HT1080 (cell line): ENCODE data around the gene KRTAP10-12. TPM values are rescaled to one million over a fixed set of nuclear protein-coding genes. Genes with fewer than 3 reads are reported as not detected.
A peak's percentile ranks its signal among the peaks of the same experiment; 100 is the strongest.

ENCODE experiments used
- DNase-seq: peaks from one replicate; pipeline ENCODE4 v3.0.0-alpha.2; 2015; ENCODE audit warnings: low read depth
- small RNA-seq: library from RNA; depleted of rRNA; stranded (forward); fragments of <200 nt; gene quantifications from one replicate; pipeline ENCODE3, GENCODE V24; 2014
- total RNA-seq: library from RNA; depleted of rRNA; stranded (reverse); fragments of >200 nt; shearing (Covaris generic); gene quantifications from 2 replicates; pipeline ENCODE4 v1.2.3, GENCODE V29; 2014; rRNA removed

KRTAP10-12 gene
- total RNA-seq, 1 experiment from 2014 or later, result not detected

GRCh38 chr21:44730951-44731579 lies 34.1 kb downstream of the KRTAP10-12 start:
- no peak for DNase-seq

DNA sequence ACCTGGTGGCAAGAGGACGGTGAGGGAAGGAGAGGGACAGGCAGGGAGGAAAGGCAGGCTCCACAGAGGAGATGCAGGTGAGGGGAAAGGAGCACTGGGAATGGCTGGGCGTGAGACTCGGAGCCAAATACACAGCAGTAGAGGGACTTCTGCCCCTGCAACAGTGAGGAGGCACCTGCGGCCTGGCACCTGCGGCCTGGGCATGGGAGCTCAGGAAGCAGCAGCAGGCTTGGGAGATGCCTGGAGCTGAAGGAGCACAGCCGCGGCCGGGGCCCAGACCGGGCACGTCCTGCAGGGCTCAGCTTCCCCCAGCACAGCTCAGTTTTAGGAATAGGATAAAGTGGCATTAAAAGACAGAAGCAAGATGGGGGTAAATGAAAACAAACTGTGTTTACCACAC lies 35.3 kb downstream of the KRTAP10-12 start:
- DNase-seq, result no peak

DNA sequence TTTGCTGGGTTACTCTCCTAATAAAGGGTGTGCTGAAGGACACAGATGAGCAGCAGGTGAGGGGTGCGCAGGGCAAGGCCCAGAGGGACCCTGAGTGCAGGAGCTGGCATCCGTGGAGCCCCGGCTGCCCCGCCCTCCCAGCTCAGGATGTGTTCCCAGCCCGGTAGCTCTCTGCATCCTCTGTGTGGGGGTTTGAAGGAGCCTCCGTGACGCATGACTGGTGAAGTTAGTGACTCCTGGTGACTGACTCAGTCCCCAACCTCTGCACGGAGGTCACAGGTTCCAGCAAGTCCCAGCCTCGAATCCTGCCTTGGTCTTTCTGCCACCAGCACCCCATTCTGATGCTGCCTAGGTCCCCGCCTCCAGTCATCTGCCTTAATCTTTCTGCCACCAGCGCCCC lies 36.0 kb downstream of the KRTAP10-12 start:
- DNase-seq, result peak; percentile 29

DNA sequence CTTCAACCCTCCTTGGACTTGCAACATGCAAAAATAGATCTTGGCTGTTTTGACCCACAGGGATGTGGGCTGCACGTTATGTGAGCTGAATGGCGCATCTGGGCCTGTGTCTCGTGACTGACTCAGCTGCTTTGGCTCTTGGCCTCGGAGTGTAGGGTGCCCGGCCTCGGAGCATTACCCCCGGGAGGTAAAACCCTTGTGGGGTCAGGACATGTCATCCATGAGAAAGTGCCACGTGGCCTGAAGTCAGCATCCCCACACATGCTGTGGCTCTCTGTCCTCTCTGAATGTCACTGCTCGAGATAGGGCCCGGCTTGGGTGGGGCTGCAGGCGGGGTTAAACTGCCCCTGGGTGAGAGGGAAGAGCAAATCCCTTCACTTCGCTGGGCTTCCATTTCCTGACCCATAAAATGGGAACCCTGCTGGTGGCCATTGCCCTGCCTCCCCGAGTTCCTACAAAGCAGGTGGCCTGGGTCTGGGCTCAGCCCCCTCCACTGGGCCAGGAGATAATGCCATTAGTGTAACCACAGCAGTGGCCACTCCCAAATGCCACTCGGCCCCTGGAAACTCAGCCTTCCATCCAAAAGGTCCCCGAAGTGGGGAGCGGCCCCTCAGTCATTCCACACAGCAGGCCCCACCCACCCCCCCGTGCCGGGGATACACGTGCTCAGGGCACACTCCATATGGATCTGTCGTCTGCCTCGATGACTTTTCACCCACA lies 37.2 kb downstream of the KRTAP10-12 start:
- no peak for DNase-seq

DNA sequence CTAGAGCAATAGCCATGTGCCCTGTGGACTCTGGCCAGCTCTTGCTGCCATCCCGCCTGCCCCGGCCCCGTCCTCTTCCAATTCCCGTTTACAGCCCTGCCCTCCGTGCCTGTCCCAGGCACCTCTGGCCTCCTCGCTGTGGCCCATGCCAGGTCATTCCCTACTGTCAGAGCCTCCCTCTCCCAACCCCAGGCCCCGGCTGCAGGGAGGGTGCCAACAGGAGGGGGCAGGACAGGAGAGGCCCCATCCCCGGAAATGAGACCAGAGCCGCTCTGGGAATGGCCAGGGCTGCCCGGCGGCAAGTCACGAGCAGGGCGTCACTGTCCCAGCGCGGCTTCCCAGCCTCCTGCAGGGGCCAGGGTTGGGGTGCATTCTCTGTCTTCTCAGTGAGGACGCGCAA lies 37.9 kb downstream of the KRTAP10-12 start:
- no peak for DNase-seq

DNA sequence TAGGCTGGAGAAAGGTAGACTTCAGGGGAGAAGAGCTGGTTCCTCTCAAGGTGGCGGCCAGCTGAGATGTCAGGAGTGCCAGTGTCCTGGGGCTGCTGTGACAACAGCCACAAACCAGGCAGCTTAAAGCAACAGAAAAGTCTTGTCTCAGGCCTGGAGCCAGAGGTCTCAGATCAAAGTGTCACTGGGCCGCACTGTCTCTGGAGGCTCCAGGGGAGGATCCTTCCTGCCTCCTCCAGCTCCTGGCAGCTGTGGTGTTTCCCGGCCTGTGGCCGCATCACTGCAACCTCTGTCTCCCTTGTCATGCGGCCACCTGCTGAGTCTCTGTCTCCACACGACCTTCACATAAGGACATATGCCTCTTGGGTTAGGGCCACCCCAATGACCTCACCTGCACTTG lies 38.8 kb downstream of the KRTAP10-12 start:
- no peak for DNase-seq

GRCh38 chr21:44736291-44737004 lies 39.5 kb downstream of the KRTAP10-12 start:
- peak; percentile 71 for DNase-seq

DNA sequence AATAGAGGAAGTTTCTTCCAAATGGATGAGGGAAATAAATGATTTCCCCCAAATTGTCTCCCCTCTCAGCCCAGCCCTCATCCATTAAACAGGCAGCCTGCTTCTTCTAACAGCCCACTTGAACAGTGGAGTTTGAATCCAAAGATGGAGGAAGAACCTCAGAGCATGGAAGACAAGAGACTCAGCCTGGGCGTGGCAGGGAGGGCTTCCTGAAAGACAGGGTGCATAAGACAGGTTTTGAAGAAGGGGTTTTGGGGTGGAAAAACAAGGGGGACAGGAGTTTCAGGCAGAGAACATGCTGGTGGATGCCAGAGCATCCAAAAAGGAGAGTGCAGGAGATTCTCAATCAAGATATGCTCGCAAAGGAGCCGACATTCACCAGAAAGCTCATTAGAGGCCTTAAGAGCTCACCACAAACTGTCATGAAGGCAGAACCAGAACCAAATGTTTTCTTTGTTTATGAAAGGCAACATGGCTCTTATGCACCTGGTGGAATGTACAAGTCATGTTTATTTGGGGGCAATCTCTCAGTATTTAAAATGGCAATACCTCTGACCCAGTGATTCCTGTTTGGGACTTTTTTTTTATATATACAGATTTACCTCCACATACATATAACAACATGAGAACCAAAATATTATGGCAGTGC lies 40.9 kb downstream of the KRTAP10-12 start:
- DNase-seq, result no peak

- DNase-seq, result no peak
Observed at GRCh38 chr21:44738621-44739020, 41.6 kb downstream of the KRTAP10-12 start.

- no peak for DNase-seq
Observed at GRCh38 chr21:44739316-44739715, 42.3 kb downstream of the KRTAP10-12 start.

DNA sequence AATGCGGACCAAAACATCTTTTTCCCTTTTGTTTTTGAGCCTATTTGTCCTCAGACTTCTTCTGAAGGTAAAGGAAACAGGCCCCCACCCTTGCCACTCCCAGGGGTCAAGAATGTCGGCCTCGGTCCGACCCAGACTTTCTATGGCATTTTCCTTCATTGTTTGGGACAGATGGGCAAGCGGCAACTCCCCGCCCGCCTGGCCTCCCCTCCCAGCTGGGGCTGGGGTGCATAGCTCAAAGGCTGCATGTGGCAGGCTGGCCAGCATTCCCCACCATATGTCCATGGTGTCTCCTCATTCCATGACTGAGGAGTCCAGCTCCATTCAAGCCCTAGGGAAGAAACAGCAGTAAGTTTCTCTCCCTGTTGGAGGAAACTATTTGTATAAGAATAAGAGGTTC lies 43.8 kb downstream of the KRTAP10-12 start:
- no peak for DNase-seq

DNA sequence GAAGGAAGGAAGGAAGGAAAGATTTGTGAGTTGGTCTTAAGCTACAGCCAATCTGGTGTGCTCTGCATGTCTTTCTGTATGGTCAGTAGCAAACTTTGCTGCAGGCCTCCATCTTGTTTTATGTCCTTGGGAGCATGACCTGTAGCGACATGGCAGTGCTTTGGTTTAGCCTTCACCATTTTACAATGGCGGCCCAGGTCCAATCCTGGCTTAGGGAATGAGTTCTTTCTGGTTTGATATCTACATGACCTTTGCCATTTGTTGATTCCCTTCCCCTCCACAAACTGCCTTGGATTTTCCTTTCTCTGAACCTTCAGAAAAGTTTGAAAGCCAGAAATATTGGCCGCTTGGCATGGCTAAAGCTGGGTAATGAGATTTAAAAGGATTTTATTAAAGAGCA lies 44.9 kb downstream of the KRTAP10-12 start:
- DNase-seq, result no peak

DNA sequence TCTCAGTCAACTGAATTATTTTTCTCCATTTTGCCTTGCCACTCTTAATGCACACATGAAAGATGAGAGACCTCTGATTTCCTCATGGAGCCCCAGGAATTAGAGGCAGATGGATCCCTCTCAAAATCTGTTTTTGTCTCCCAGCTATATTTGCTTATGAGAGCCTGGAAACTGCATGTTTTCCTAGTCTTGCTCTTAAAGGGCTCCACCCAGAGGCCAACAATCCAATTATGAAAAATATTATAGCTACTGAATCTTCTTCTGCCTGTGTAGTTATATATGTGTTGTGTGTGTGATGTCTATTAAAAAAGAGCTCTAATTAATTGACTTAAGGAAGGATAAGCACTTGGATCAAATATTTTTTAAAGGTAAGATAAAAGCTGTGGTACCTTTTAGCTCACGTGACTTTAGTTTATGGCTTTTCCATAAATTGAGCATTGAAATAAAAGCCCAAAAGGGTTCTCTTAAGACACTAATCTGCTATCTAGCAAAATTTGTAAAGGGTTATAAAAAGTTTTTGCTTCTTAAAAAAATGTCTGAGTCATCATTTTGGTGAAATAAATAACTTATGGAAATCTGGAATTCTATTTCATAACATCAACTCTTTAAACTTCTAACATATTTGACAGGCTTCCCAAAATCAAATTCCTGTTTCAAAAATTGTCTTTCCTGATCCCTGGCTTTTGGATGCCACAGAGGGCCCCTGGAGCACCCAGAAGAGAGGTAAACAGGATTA lies 45.6 kb downstream of the KRTAP10-12 start:
- DNase-seq, result peak; percentile 22

Small RNA genes lying within 50 kb of the gene (small RNA-seq; reads per million reads assigned to genes)
- not detected for gene KRTAP12-6P

Other genes starting within 250 kb of the KRTAP10-12 start
- 0.07 TPM in 1 of 2 replicates, not detected in the other for gene LRRC3, start 241.7 kb upstream of the KRTAP10-12 start, total RNA-seq
- not detected in 2 replicates for gene KRTAP10-1, start 157.0 kb upstream of the KRTAP10-12 start, total RNA-seq
- not detected in 2 replicates for gene KRTAP10-2, start 145.7 kb upstream of the KRTAP10-12 start, total RNA-seq
- not detected in 2 replicates for gene KRTAP10-3, start 138.4 kb upstream of the KRTAP10-12 start, total RNA-seq
- not detected in 2 replicates for gene KRTAP10-4, start 123.4 kb upstream of the KRTAP10-12 start, total RNA-seq
- not detected in 2 replicates for gene KRTAP10-5, start 116.6 kb upstream of the KRTAP10-12 start, total RNA-seq
- gene KRTAP10-6, start 104.7 kb upstream of the KRTAP10-12 start, total RNA-seq, result not detected in 2 replicates
- not detected in 2 replicates for gene KRTAP10-7, start 96.6 kb upstream of the KRTAP10-12 start, total RNA-seq
- gene KRTAP10-8, start 85.1 kb upstream of the KRTAP10-12 start, total RNA-seq, result not detected in 2 replicates
- not detected in 2 replicates for gene KRTAP10-9, start 70.1 kb upstream of the KRTAP10-12 start, total RNA-seq
- not detected in 2 replicates for gene KRTAP10-10, start 59.8 kb upstream of the KRTAP10-12 start, total RNA-seq
- gene KRTAP10-11, start 50.8 kb upstream of the KRTAP10-12 start, total RNA-seq, result not detected in 2 replicates
- gene KRTAP12-4, start 42.5 kb upstream of the KRTAP10-12 start, total RNA-seq, result not detected in 2 replicates
- gene KRTAP12-3, start 39.2 kb upstream of the KRTAP10-12 start, total RNA-seq, result not detected in 2 replicates
- not detected in 2 replicates for gene KRTAP12-2, start 30.2 kb upstream of the KRTAP10-12 start, total RNA-seq
- gene KRTAP12-1, start 15.0 kb upstream of the KRTAP10-12 start, total RNA-seq, result not detected in 2 replicates
- not detected in 2 replicates for gene TSPEAR, start 14.4 kb downstream of the KRTAP10-12 start, total RNA-seq
- gene UBE2G2, start 104.6 kb downstream of the KRTAP10-12 start, total RNA-seq, result 73.1 and 77.6 TPM in 2 replicates
- gene SUMO3, start 120.9 kb downstream of the KRTAP10-12 start, total RNA-seq, result 130 and 154 TPM in 2 replicates
- gene PTTG1IP, start 176.5 kb downstream of the KRTAP10-12 start, total RNA-seq, result 377 and 408 TPM in 2 replicates
- 1.6 and 1.8 TPM in 2 replicates for gene ITGB2, start 223.7 kb downstream of the KRTAP10-12 start, total RNA-seq
- gene SLX9, start 242.9 kb downstream of the KRTAP10-12 start, total RNA-seq, result 26.3 and 31.2 TPM in 2 replicates